Astrocyte (in vitro differentiated cells and primary cell): ENCODE data around the gene PHF5A. TPM values are rescaled to one million over a fixed set of nuclear protein-coding genes. Genes with fewer than 3 reads are reported as not detected.
A peak's percentile ranks its signal among the peaks of the same experiment; 100 is the strongest.

Experiments used
- DNase-seq: peaks from one replicate; pipeline ENCODE4 v3.0.0-alpha.2; 2010; ENCODE audit warnings: low read depth
- FAIRE-seq: peaks from 2 replicates; lab custom pipeline; 2011; peaks lifted over from hg19 to GRCh38; lab: Jason Lieb, UNC
- H2AFZ ChIP-seq: 2 replicates; pipeline ENCODE4 v1.6.0; 2012; ENCODE audit warnings: low read depth, low read length, inconsistent platforms
- H3K27ac ChIP-seq: 2 replicates; pipeline ENCODE4 v1.5.1; 2011; ENCODE audit warnings: low read depth, low read length, inconsistent platforms
- H3K27me3 ChIP-seq: 2 replicates; pipeline ENCODE4 v1.6.0; 2011; ENCODE audit warnings: low read length, inconsistent platforms; ENCODE audit not compliant: insufficient read depth
- H3K36me3 ChIP-seq: 2 replicates; pipeline ENCODE4 v1.5.1; 2011; ENCODE audit warnings: low read length, inconsistent platforms; ENCODE audit not compliant: insufficient read depth
- H3K4me1 ChIP-seq: 2 replicates; pipeline ENCODE4 v1.5.1; 2011; ENCODE audit warnings: low read length, inconsistent platforms; ENCODE audit not compliant: insufficient read depth
- H3K4me2 ChIP-seq: 2 replicates; pipeline ENCODE4 v1.6.0; 2012; ENCODE audit warnings: low read length, inconsistent platforms
- H3K4me3 ChIP-seq: 2 replicates; pipeline ENCODE4 v1.5.1; 2011; ENCODE audit warnings: low read depth, mild to moderate bottlenecking, low read length, inconsistent platforms; ENCODE audit not compliant: insufficient read depth
- H3K79me2 ChIP-seq: 2 replicates; pipeline ENCODE4 v1.6.0; 2012; ENCODE audit warnings: mild to moderate bottlenecking, low read length, inconsistent platforms; ENCODE audit not compliant: insufficient read depth
- H3K9ac ChIP-seq: 2 replicates; pipeline ENCODE4 v1.6.0; 2012; ENCODE audit warnings: mild to moderate bottlenecking, low read length, inconsistent platforms
- H3K9me3 ChIP-seq: 2 replicates; pipeline ENCODE4 v1.5.1; 2012; ENCODE audit warnings: low read depth, mild to moderate bottlenecking, low read length, inconsistent platforms; ENCODE audit not compliant: insufficient read depth
- H4K20me1 ChIP-seq: 2 replicates; pipeline ENCODE4 v1.6.0; 2012; ENCODE audit warnings: low read length, inconsistent platforms; ENCODE audit not compliant: insufficient read depth
- H3K27ac Mint-ChIP-seq: one replicate; pipeline ENCODE4 v1.8.0; 2021; ENCODE audit warnings: mild to moderate bottlenecking, mixed read lengths; ENCODE audit not compliant: unreplicated experiment
- H3K27me3 Mint-ChIP-seq: one replicate; pipeline ENCODE4 v1.8.0; 2021; ENCODE audit warnings: low read depth, mixed read lengths; ENCODE audit not compliant: unreplicated experiment
- H3K36me3 Mint-ChIP-seq: one replicate; pipeline ENCODE4 v1.8.0; 2021; ENCODE audit warnings: low read depth, mixed read lengths; ENCODE audit not compliant: unreplicated experiment
- H3K4me1 Mint-ChIP-seq: one replicate; pipeline ENCODE4 v1.8.0; 2021; ENCODE audit warnings: low read depth, mixed read lengths; ENCODE audit not compliant: unreplicated experiment
- H3K4me3 Mint-ChIP-seq: one replicate; pipeline ENCODE4 v1.8.0; 2021; ENCODE audit warnings: mild to moderate bottlenecking, moderate library complexity, mixed read lengths; ENCODE audit not compliant: unreplicated experiment
- H3K9me3 Mint-ChIP-seq: one replicate; pipeline ENCODE4 v1.8.0; 2021; ENCODE audit warnings: mild to moderate bottlenecking, mixed read lengths; ENCODE audit not compliant: unreplicated experiment
- CTCF ChIP-seq: IDR thresholded peaks from 2 replicates; pipeline ENCODE4 v1.5.1; 2011; ENCODE audit warnings: low read depth, mild to moderate bottlenecking, inconsistent platforms, low read length, moderate library complexity; ENCODE audit not compliant: insufficient read depth
- EZH2 ChIP-seq: IDR thresholded peaks from 2 replicates; pipeline ENCODE4 v1.6.1; 2012; ENCODE audit warnings: mild to moderate bottlenecking, low read length, inconsistent platforms; ENCODE audit not compliant: insufficient read depth
- total RNA-seq: library from RNA; stranded (reverse); gene quantifications from 2 replicates; pipeline ENCODE4 v1.2.1, GENCODE V29; 2021

PHF5A gene
- total RNA-seq, 1 donor from 2014 or later = 30.9 TPM

GRCh38 chr22:41446057-41446501 is 22.4 kb downstream of the PHF5A start:
- Histone ChIP-seq H4K20me1 (peaks cover 46% of the 10 kb centered on the region), H3K27ac (peak overlapping the region; percentile 97), H3K79me2 (peaks cover 61% of the 10 kb centered on the region), H3K4me2 (peak overlapping the region; percentile 98), H3K36me3 (peaks cover 6% of the 10 kb centered on the region), H3K27me3 (no peaks in the 10 kb centered on the region), H3K9ac (peak overlapping the region; percentile 96), H2AFZ (no peak overlapping the region), H3K9me3 (no peaks in the 10 kb centered on the region), H3K4me3 (peak overlapping the region; percentile 96), H3K4me1 (peaks cover 11% of the 10 kb centered on the region)
- H3K9me3 Mint-ChIP-seq = no peaks in the 10 kb centered on the region
- TF ChIP-seq EZH2 = no peak
- TF ChIP-seq CTCF = no peak
- peak overlapping the region; percentile 92 for H3K27ac Mint-ChIP-seq
- H3K4me3 Mint-ChIP-seq = peak overlapping the region; percentile 98
- H3K27me3 Mint-ChIP-seq = no peaks in the 10 kb centered on the region
- peaks cover 7% of the 10 kb centered on the region for H3K36me3 Mint-ChIP-seq
- DNase-seq = no peak
- H3K4me1 Mint-ChIP-seq = peaks cover 16% of the 10 kb centered on the region
- FAIRE-seq = no peak

- H3K4me1 ChIP-seq = peaks cover 11% of the 10 kb centered on the region
- H3K9me3 ChIP-seq = no peaks in the 10 kb centered on the region
- peak overlapping the region; percentile 96 for H3K9ac ChIP-seq
- peaks cover 6% of the 10 kb centered on the region for H3K36me3 ChIP-seq
- H3K36me3 Mint-ChIP-seq = peaks cover 7% of the 10 kb centered on the region
- H3K4me3 Mint-ChIP-seq = peak overlapping the region; percentile 98
- peak overlapping the region; percentile 97 for H3K27ac ChIP-seq
- H3K9me3 Mint-ChIP-seq = no peaks in the 10 kb centered on the region
- H2AFZ ChIP-seq = peak overlapping the region; percentile 22
- H4K20me1 ChIP-seq = peaks cover 53% of the 10 kb centered on the region
- H3K27me3 Mint-ChIP-seq = no peaks in the 10 kb centered on the region
- no peaks in the 10 kb centered on the region for H3K27me3 ChIP-seq
- H3K4me2 ChIP-seq = peak overlapping the region; percentile 98
- no peak for TF ChIP-seq EZH2
- peaks cover 67% of the 10 kb centered on the region for H3K79me2 ChIP-seq
- no peak for DNase-seq
- peak overlapping the region; percentile 92 for H3K27ac Mint-ChIP-seq
- H3K4me1 Mint-ChIP-seq = peaks cover 16% of the 10 kb centered on the region
- H3K4me3 ChIP-seq = peak overlapping the region; percentile 96
- FAIRE-seq = no peak
Measured at GRCh38 chr22:41445129-41446056, 23.1 kb downstream of the PHF5A start.

- Histone ChIP-seq H3K79me2 (peaks cover 76% of the 10 kb centered on the region), H3K4me3 (peak overlapping the region; percentile 96), H3K9me3 (no peaks in the 10 kb centered on the region), H3K36me3 (peaks cover 10% of the 10 kb centered on the region), H3K9ac (peak overlapping the region; percentile 96), H3K27me3 (no peaks in the 10 kb centered on the region), H3K4me2 (peak overlapping the region; percentile 98), H2AFZ (peak overlapping the region; percentile 75), H3K4me1 (peaks cover 11% of the 10 kb centered on the region), H3K27ac (peak overlapping the region; percentile 97), H4K20me1 (peaks cover 62% of the 10 kb centered on the region)
- DNase-seq (peak; percentile 95), FAIRE-seq (peak; percentile 88)
- H3K27ac Mint-ChIP-seq = peak overlapping the region; percentile 92
- peak overlapping the region; percentile 98 for H3K4me3 Mint-ChIP-seq
- no peaks in the 10 kb centered on the region for H3K9me3 Mint-ChIP-seq
- peaks cover 19% of the 10 kb centered on the region for H3K4me1 Mint-ChIP-seq
- H3K36me3 Mint-ChIP-seq = peaks cover 9% of the 10 kb centered on the region
- H3K27me3 Mint-ChIP-seq = no peaks in the 10 kb centered on the region
- TF ChIP-seq EZH2 (no peak), CTCF (no peak)
Measured at GRCh38 chr22:41444360-41445128, 23.9 kb downstream of the PHF5A start.
